Measurements from ENCODE around the gene STMN3.

- TF ChIP-seq POLR2A (IDR thresholded peaks at IDR 0.05) (peak; percentile 79), CTCF (IDR thresholded peaks at IDR 0.05 in 4 of 5, conservative IDR thresholded peaks at IDR 0.05 in 1 of 5) (no peak)
Observed at GRCh38 chr20:63627129-63627750, 26.0 kb downstream of the STMN3 start.

Data from gastrocnemius medialis (tissue), 4 donors.